HEK293 (cell line): ENCODE measurements around the gene LTB4R.

Source experiments
- CTCF ChIA-PET: fragments of 350-600 bp; formaldehyde crosslinking; extraction: SDS; loops from one replicate; lab custom pipeline; 2021; ENCODE audit warnings: antibody characterized with exemption; lab: Yijun Ruan, JAX
- POLR2A ChIA-PET: fragments of 300-600 bp; formaldehyde crosslinking; extraction: SDS; loops from one replicate; lab custom pipeline; 2020; ENCODE audit warnings: antibody characterized with exemption, inconsistent platforms; lab: Yijun Ruan, JAX
- H3K27ac ChIP-seq: fragments of 200-500 bp; sonication (Bioruptor generic); 2 replicates; pipeline ENCODE4 v1.5.1; 2014; ENCODE audit warnings: low read depth, low read length, control low read depth, inconsistent platforms; ENCODE audit errors: extremely low read depth
- H3K36me3 ChIP-seq, 2 experiments: fragments of 200-500 bp in 1 of 2; sonication (Bioruptor generic) in 1 of 2; 1 replicate in 1 of 2; 2 replicates in 1 of 2; pipeline ENCODE4 v1.5.1; 2014 to 2017; ENCODE audit warnings: inconsistent platforms in 2 of 2, low read length in 2 of 2; ENCODE audit not compliant: control insufficient read depth in 2 of 2, insufficient read depth in 1 of 2
- H3K4me1 ChIP-seq: fragments of 200-500 bp; sonication (Bioruptor generic); 2 replicates; pipeline ENCODE4 v1.5.1; 2014; ENCODE audit warnings: mild to moderate bottlenecking, low read length, inconsistent platforms; ENCODE audit not compliant: control insufficient read depth, insufficient read depth
- H3K4me3 ChIP-seq: 2 replicates; pipeline ENCODE4 v1.5.1; 2011; ENCODE audit warnings: low read depth, mild to moderate bottlenecking, control low read depth, low read length, moderate library complexity
- H3K9me3 ChIP-seq: fragments of 200-500 bp; sonication (Bioruptor generic); 2 replicates; pipeline ENCODE4 v1.5.1; 2014; ENCODE audit warnings: low read depth, low read length, inconsistent platforms; ENCODE audit not compliant: control insufficient read depth, insufficient read depth
- EGR2 ChIP-seq: fragments of 450-650 bp; formaldehyde crosslinking; IDR thresholded peaks from 2 replicates; pipeline ENCODE4 v1.5.1; 2016; ENCODE audit warnings: low read depth, missing biosample characterization, missing genetic modification characterization
- GLI4 ChIP-seq: fragments of 450-650 bp; formaldehyde crosslinking; IDR thresholded peaks from 2 replicates; pipeline ENCODE4 v1.5.1; 2016; ENCODE audit warnings: missing biosample characterization, missing genetic modification characterization
- MYNN ChIP-seq: fragments of 450-650 bp; formaldehyde crosslinking; IDR thresholded peaks from 2 replicates; pipeline ENCODE4 v1.5.1; 2016; ENCODE audit warnings: missing biosample characterization, missing genetic modification characterization, borderline replicate concordance
- PATZ1 ChIP-seq: fragments of 450-650 bp; formaldehyde crosslinking; IDR thresholded peaks from 2 replicates; pipeline ENCODE4 v1.5.1; 2016; ENCODE audit warnings: missing biosample characterization, missing genetic modification characterization
- PRDM1 ChIP-seq: fragments of 450-650 bp; formaldehyde crosslinking; IDR thresholded peaks from 2 replicates; pipeline ENCODE4; 2016; ENCODE audit warnings: missing biosample characterization, missing genetic modification characterization
- REST ChIP-seq: fragments of 450-650 bp; formaldehyde crosslinking; IDR thresholded peaks from 2 replicates; pipeline ENCODE4 v1.5.1; 2016; ENCODE audit warnings: missing biosample characterization, missing genetic modification characterization
- SALL2 ChIP-seq: fragments of 450-650 bp; formaldehyde crosslinking; IDR thresholded peaks from 2 replicates; pipeline ENCODE4 v1.5.0; 2017; ENCODE audit warnings: missing biosample characterization, mild to moderate bottlenecking, missing genetic modification characterization, borderline replicate concordance
- TCF7L2 ChIP-seq: IDR thresholded peaks from 2 replicates; pipeline ENCODE4 v1.6.1; 2011; ENCODE audit warnings: low read depth, mild to moderate bottlenecking, inconsistent platforms, low read length, moderate library complexity, borderline replicate concordance
- ZBTB8A ChIP-seq: fragments of 450-650 bp; formaldehyde crosslinking; IDR thresholded peaks from 2 replicates; pipeline ENCODE4 v1.5.1; 2016; ENCODE audit warnings: missing biosample characterization, missing genetic modification characterization
- ZNF121 ChIP-seq: fragments of 450-650 bp; formaldehyde crosslinking; IDR thresholded peaks from 2 replicates; pipeline ENCODE4 v1.5.1; 2016; ENCODE audit warnings: missing biosample characterization, missing genetic modification characterization
- ZNF138 ChIP-seq: fragments of 450-650 bp; formaldehyde crosslinking; IDR thresholded peaks from 2 replicates; pipeline ENCODE4 v1.5.1; 2016; ENCODE audit warnings: missing biosample characterization, missing genetic modification characterization, borderline replicate concordance
- ZNF202 ChIP-seq: fragments of 450-650 bp; formaldehyde crosslinking; IDR thresholded peaks from 2 replicates; pipeline ENCODE4 v1.5.1; 2016; ENCODE audit warnings: missing biosample characterization, missing genetic modification characterization, borderline replicate concordance
- ZNF37A ChIP-seq: fragments of 450-650 bp; IDR thresholded peaks from 2 replicates; pipeline ENCODE4 v1.5.1; 2018; ENCODE audit warnings: missing biosample characterization, missing genetic modification characterization
- ZNF391 ChIP-seq: fragments of 450-650 bp; formaldehyde crosslinking; IDR thresholded peaks from 2 replicates; pipeline ENCODE4 v1.5.1; 2016; ENCODE audit warnings: low read depth, missing biosample characterization, missing genetic modification characterization, borderline replicate concordance
- ZNF426 ChIP-seq: fragments of 450-650 bp; formaldehyde crosslinking; IDR thresholded peaks from 2 replicates; pipeline ENCODE4 v1.5.1; 2017; ENCODE audit warnings: missing biosample characterization, missing genetic modification characterization, mild to moderate bottlenecking, inconsistent platforms, moderate library complexity
- ZNF501 ChIP-seq: fragments of 450-650 bp; formaldehyde crosslinking; IDR thresholded peaks from 2 replicates; pipeline ENCODE4 v1.5.1; 2016; ENCODE audit warnings: missing biosample characterization, missing genetic modification characterization
- ZNF777 ChIP-seq: fragments of 450-650 bp; formaldehyde crosslinking; IDR thresholded peaks from 2 replicates; pipeline ENCODE4 v1.5.1; 2017; ENCODE audit warnings: missing biosample characterization, missing genetic modification characterization, borderline replicate concordance
- ZNF843 ChIP-seq: fragments of 450-650 bp; formaldehyde crosslinking; IDR thresholded peaks from 2 replicates; pipeline ENCODE4 v1.5.1; 2016; ENCODE audit warnings: missing biosample characterization, missing genetic modification characterization
- TF ChIP-seq, protein P1 (sequence below): IDR thresholded peaks from 2 replicates; pipeline ENCODE4 v1.6.1; 2011; ENCODE audit warnings: mild to moderate bottlenecking, low read depth, low read length, borderline replicate concordance

Gene LTB4R

DNA sequence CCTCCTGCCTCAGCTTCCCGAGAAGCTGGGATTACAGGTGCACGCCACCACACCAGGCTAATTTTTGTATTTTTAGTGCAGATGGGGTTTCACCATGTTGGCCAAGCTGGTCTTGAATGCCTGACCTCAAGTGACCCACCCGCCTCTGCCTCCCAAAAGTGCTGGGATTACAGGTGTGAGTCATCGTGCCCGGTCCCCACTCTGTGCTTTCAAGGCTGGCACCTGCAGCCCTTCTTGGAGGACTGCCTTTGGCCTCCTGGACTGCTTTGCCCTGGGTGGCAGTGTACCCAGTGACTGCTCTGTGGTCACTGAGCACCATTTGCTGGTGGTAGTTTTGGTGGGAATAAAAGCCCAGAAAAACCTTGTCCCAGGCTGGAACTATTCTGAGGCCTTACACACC, 24.3 kb upstream of the LTB4R start:
- POLR2A ChIA-PET = no interaction called here
- Histone ChIP-seq H3K4me3 (no peak overlapping the region), H3K4me1 (no peaks in the 10 kb centered on the region), H3K36me3 (peaks cover 0 to 28% of the 10 kb centered on the region in 2 experiments; a peak in 1 of 3 replicates), H3K27ac (no peak overlapping the region), H3K9me3 (no peaks in the 10 kb centered on the region)
- TF ChIP-seq ZNF37A (tag by site-specific recombination) = no peak
- no peak for TF ChIP-seq ZNF121 (tag by site-specific recombination)
- no peak for TF ChIP-seq MYNN
- TF ChIP-seq ZNF777 (tag by site-specific recombination) = no peak
- TF ChIP-seq SALL2 = no peak
- TF ChIP-seq ZNF501 (tag by site-specific recombination) = no peak
- TF ChIP-seq REST (tag by site-specific recombination) = no peak
- no peak for TF ChIP-seq GLI4 (tag by site-specific recombination)
- TF ChIP-seq PRDM1 (tag by site-specific recombination) = no peak
- no peak for TF ChIP-seq ZNF843 (tag by site-specific recombination)
- TF ChIP-seq ZBTB8A (tag by site-specific recombination) = no peak
- no peak for TF ChIP-seq ZNF138 (tag by site-specific recombination)
- TF ChIP-seq ZNF391 (tag by site-specific recombination) = no peak
- TF ChIP-seq, protein P1, sequence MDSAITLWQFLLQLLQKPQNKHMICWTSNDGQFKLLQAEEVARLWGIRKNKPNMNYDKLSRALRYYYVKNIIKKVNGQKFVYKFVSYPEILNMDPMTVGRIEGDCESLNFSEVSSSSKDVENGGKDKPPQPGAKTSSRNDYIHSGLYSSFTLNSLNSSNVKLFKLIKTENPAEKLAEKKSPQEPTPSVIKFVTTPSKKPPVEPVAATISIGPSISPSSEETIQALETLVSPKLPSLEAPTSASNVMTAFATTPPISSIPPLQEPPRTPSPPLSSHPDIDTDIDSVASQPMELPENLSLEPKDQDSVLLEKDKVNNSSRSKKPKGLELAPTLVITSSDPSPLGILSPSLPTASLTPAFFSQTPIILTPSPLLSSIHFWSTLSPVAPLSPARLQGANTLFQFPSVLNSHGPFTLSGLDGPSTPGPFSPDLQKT = no peak
- no peak for TF ChIP-seq EGR2 (tag by site-specific recombination)
- CTCF ChIA-PET = interaction anchor here (1.0 to 1.2 kb wide), 2 partner anchors 10 to 44 kb away, joined by 4 read pairs; no protein-coding TSS in a partner anchor

DNA sequence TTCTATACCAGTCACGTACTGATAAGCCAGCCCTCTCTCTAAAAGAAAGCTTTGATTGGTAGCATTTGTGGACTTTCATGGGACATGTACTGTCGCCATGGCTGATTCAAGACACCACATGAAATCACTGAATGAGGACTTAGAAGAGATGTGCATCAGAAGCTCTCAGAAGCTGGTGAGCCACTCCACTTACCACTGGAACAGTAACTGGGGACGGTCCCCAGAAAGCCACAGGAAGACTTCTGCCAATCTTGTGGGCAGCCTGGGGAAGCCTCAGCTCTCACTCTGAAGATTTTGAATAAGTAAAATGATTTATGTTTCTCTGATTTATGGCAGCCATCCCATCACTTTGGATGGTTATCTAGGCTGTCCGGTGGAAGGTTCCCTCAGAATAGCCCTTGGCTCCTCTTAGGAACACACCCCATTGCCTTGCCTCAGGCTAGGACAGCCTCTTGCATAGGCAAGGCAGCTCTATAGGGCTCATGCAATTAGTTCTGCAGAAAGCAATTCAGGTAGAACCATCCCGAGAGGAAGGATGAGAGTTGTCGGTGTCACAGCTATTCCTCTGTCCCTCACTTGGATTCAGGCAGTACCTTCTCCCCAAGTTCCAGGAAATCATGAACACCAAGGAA, 21.5 kb upstream of the LTB4R start:
- Histone ChIP-seq H3K27ac (no peak overlapping the region), H3K9me3 (no peaks in the 10 kb centered on the region), H3K4me3 (no peak overlapping the region), H3K4me1 (no peaks in the 10 kb centered on the region), H3K36me3 (peaks cover 6 to 40% of the 10 kb centered on the region in 2 experiments; a peak in 2 of 3 replicates)
- CTCF ChIA-PET = interaction anchor here (0.7 to 2.0 kb wide), 3 partner anchors 18 to 36 kb away, joined by 3 to 6 read pairs (median 3); partner anchors contain the start of gene CIDEB
- POLR2A ChIA-PET = no interaction called here
- TF ChIP-seq ZNF391 (tag by site-specific recombination) (no peak), TCF7L2 (no peak), GLI4 (tag by site-specific recombination) (no peak), ZNF777 (tag by site-specific recombination) (no peak)

DNA sequence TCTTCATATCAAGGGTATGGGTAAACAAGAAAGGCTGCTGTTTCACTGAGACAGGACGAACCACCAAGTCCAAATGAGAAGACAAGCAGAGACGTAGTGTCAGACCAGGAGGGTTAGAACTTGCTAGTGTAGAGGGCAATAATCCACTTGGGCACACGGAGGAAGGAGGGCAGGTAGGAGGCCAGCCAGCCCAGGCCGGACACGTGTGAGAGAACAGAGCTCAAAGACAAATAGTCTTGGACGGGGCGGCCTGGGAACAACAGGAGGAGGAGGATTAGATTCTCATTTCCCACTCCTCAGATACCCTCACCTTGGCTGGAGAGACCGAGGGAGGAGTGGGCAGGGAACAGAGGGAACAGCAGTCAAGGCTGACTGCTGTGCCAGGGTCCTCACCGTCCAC, 20.6 kb upstream of the LTB4R start:
- H3K4me3 ChIP-seq = no peak overlapping the region
- ChIA-PET CTCF (interaction anchor here (0.7 to 2.0 kb wide), 3 partner anchors 17 to 48 kb away, joined by 3 to 7 read pairs (median 6); partner anchors contain the start of genes CIDEB and TINF2), POLR2A (no interaction called here)
- H3K4me1 ChIP-seq = no peaks in the 10 kb centered on the region
- no peak overlapping the region for H3K27ac ChIP-seq
- H3K9me3 ChIP-seq = no peaks in the 10 kb centered on the region
- H3K36me3 ChIP-seq = peaks cover 10 to 48% of the 10 kb centered on the region in 2 experiments
- TF ChIP-seq ZNF202 = no peak
- no peak for TF ChIP-seq PATZ1 (tag by site-specific recombination)
- no peak for TF ChIP-seq ZNF426 (tag by site-specific recombination)
- TF ChIP-seq, protein P1 = no peak
